ENCODE results near the gene ADNP. TPM values are rescaled to one million over a fixed set of nuclear protein-coding genes. Genes with fewer than 3 reads are reported as not detected.

The ADNP gene
- polyA plus RNA-seq, 2 of the 4 experiments (the other 2 are of a cell fraction): 36.7 to 37.2 TPM

GRCh38 chr20:50909413-50909812 is 21.8 kb downstream of the ADNP start:
- WGBS (ENCODE audit: missing lambda C conversion rate): 96% methylated on average over 3 of the region's 3 CpGs
- ChIA-PET CTCF (interaction anchor here (0.6 to 18.7 kb wide), 4 partner anchors 13 to 731 kb away, joined by 3 to 167 read pairs (median 6); partner anchors contain the start of gene ADNP), POLR2A (interaction anchor here (1.1 kb wide), 1 partner anchor 10 kb away, joined by 7 read pairs; no protein-coding TSS in a partner anchor)
- no peaks in the 10 kb centered on the region for H3K9me3 ChIP-seq
- TF ChIP-seq HOXB5 (CRISPR knock-in tag; IDR thresholded peaks at IDR 0.05) (no peak), NPAS2 (CRISPR knock-in tag; IDR thresholded peaks at IDR 0.05; ENCODE audit: borderline replicate concordance) (no peak), CHD2 (IDR thresholded peaks at IDR 0.05; ENCODE audit: low read length, partially characterized antibody) (no peak), GATA3 (IDR thresholded peaks at IDR 0.05; ENCODE audit: borderline replicate concordance) (no peak), FOSL2 (IDR thresholded peaks at IDR 0.05) (no peak), FOSL2 (CRISPR knock-in tag; IDR thresholded peaks at IDR 0.05) (no peak), ATOH8 (CRISPR knock-in tag; IDR thresholded peaks at IDR 0.05; ENCODE audit: low read depth) (no peak), REST (IDR thresholded peaks at IDR 0.05) (no peak), TFCP2L1 (CRISPR knock-in tag; IDR thresholded peaks at IDR 0.05) (no peak), E2F6 (IDR thresholded peaks at IDR 0.05; ENCODE audit: borderline replicate concordance, low read depth) (no peak), RCOR1 (IDR thresholded peaks at IDR 0.05; ENCODE audit: low read depth, low read length) (no peak), RAD21 (conservative IDR thresholded peaks at IDR 0.05 in 1 of 2, IDR thresholded peaks at IDR 0.05 in 1 of 2) (no peak), HOXB13 (CRISPR knock-in tag; IDR thresholded peaks at IDR 0.05; ENCODE audit: low read depth) (no peak), NR3C1 (IDR thresholded peaks at IDR 0.05) (no peak), SMC3 (IDR thresholded peaks at IDR 0.05) (no peak), POLR2A (IDR thresholded peaks at IDR 0.05; ENCODE audit: low read length) (no peak), MAFK (IDR thresholded peaks at IDR 0.05; ENCODE audit: partially characterized antibody) (no peak), RFX5 (IDR thresholded peaks at IDR 0.05) (no peak), CEBPB (IDR thresholded peaks at IDR 0.05) (no peak), FOXS1 (CRISPR knock-in tag; IDR thresholded peaks at IDR 0.05) (no peak), ELK1 (IDR thresholded peaks at IDR 0.05; ENCODE audit: low read depth, low read length) (no peak)
- H3K4me1 ChIP-seq: peaks cover 10% of the 10 kb centered on the region
- DNase-seq (ENCODE audit: low read depth in 1 of 2, low spot score in 1 of 2): no peak
- no peak for ATAC-seq
- no peak overlapping the region for H3K4me2 ChIP-seq
- no peak for FAIRE-seq
- no peak overlapping the region for H3K4me3 ChIP-seq
- H3K27ac ChIP-seq: no peak overlapping the region

- ChIA-PET POLR2A (no interaction called here), CTCF (interaction anchor here (2.2 kb wide), 1 partner anchor 25 kb away, joined by 14 read pairs; no protein-coding TSS in a partner anchor)
- Histone ChIP-seq H3K27ac (no peak overlapping the region), H3K4me1 (no peaks in the 10 kb centered on the region), H3K9me3 (no peaks in the 10 kb centered on the region), H3K4me3 (no peak overlapping the region), H3K4me2 (no peak overlapping the region)
- DNase-seq (ENCODE audit: low read depth in 1 of 2, low spot score in 1 of 2) (no peak), ATAC-seq (no peak), FAIRE-seq (no peak)
- WGBS (ENCODE audit: missing lambda C conversion rate): 94% methylated on average over 6 of the region's 6 CpGs
- no peak for TF ChIP-seq RAD21 (conservative IDR thresholded peaks at IDR 0.05 in 1 of 2, IDR thresholded peaks at IDR 0.05 in 1 of 2)
These were observed 27.1 kb downstream of the ADNP start for GRCh38 chr20:50904067-50904570.
